Right atrium auricular region (tissue), 2 donors: ENCODE measurements around the gene NDST3. TPM values are rescaled to one million over a fixed set of nuclear protein-coding genes. Genes with fewer than 3 reads are reported as not detected.
"Not testable (repeated sequence)": the region's sequence is repeated elsewhere in the genome, so short reads cannot be mapped to it uniquely, and the experiment has no call there.

ENCODE experiments used
- DNase-seq: peaks from one replicate; pipeline ENCODE4 v3.0.0-alpha.2; 2019; ENCODE audit warnings: low spot score
- H3K27ac ChIP-seq, 2 donors: fragments of 200-600 bp; sonication (generic); 1 replicate in 1 of 2; 2 replicates in 1 of 2; pipeline ENCODE4 v1.5.1; 2016 to 2019
- H3K27me3 ChIP-seq, 2 donors: fragments of 200-600 bp; sonication (generic); one replicate each; pipeline versions ENCODE4 v1.5.1 to v1.6.0; 2017 to 2019
- H3K36me3 ChIP-seq: fragments of 200-600 bp; sonication (generic); one replicate; pipeline ENCODE4 v1.5.1; 2016
- H3K4me1 ChIP-seq, 2 donors: fragments of 200-600 bp; sonication (generic); one replicate each; pipeline versions ENCODE4 v1.5.1 to v1.6.0; 2017 to 2019
- H3K4me3 ChIP-seq, 2 donors: fragments of 200-600 bp; sonication (generic); 1 replicate in 1 of 2; 2 replicates in 1 of 2; pipeline ENCODE4 v1.5.1; 2017 to 2019; ENCODE audit warnings: mild to moderate bottlenecking in 1 of 2, moderate library complexity in 1 of 2
- H3K9me3 ChIP-seq, 2 donors: fragments of 200-600 bp; sonication (generic); one replicate each; pipeline ENCODE4 v1.5.1; 2019
- total RNA-seq, 2 donors: library from RNA; depleted of rRNA; stranded (reverse); fragments of >200 nt; gene quantifications; one replicate each; pipeline ENCODE4 v1.1.0, GENCODE V29; 2016
- TF ChIP-seq, protein P1 (sequence below), 2 donors: fragments of 200-600 bp; sonication (generic); IDR thresholded peaks; one replicate each; pipeline ENCODE4 v1.5.1; 2019; ENCODE audit warnings: antibody characterized with exemption in 2 of 2

The NDST3 gene
- total RNA-seq, 2 donors from 2014 or later = 0.15 TPM; not detected in 1

GRCh38 chr4:118265312-118266144, 231.2 kb downstream of the NDST3 start:
- DNase-seq = no peak

DNA sequence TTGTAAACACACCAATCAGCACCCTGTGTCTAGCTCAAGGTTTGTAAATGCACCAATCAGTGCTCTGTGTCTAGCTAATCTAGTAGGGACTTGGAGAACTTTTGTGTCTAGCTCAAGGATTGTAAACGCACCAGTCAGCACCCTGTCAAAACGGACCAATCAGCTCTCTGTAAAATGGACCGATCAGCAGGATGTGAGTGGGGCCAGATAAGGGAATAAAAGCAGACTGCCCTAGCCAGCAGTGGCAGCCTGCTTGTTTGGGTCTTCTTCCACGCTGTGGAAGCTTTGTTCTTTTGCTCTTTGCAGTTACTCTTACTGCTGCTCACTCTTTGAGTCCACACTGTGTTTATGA, 231.8 kb downstream of the NDST3 start:
- H3K36me3 ChIP-seq, DNase-seq, H3K4me1 ChIP-seq, H3K27ac ChIP-seq, H3K4me3 ChIP-seq, H3K9me3 ChIP-seq, H3K27me3 ChIP-seq: not testable (repeated sequence)

More at GRCh38 chr4:118265312-118266144, 231.2 kb downstream of the NDST3 start:
- TF ChIP-seq, protein P1, sequence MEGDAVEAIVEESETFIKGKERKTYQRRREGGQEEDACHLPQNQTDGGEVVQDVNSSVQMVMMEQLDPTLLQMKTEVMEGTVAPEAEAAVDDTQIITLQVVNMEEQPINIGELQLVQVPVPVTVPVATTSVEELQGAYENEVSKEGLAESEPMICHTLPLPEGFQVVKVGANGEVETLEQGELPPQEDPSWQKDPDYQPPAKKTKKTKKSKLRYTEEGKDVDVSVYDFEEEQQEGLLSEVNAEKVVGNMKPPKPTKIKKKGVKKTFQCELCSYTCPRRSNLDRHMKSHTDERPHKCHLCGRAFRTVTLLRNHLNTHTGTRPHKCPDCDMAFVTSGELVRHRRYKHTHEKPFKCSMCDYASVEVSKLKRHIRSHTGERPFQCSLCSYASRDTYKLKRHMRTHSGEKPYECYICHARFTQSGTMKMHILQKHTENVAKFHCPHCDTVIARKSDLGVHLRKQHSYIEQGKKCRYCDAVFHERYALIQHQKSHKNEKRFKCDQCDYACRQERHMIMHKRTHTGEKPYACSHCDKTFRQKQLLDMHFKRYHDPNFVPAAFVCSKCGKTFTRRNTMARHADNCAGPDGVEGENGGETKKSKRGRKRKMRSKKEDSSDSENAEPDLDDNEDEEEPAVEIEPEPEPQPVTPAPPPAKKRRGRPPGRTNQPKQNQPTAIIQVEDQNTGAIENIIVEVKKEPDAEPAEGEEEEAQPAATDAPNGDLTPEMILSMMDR (IDR thresholded peaks at IDR 0.05) = no peak
- Histone ChIP-seq H3K27ac (no peak overlapping the region), H3K4me3 (peak overlapping the region; percentile 37 to 58), H3K4me1 (peaks cover 0 to 3% of the 10 kb centered on the region in 2 donors), H3K36me3 (no peaks in the 10 kb centered on the region), H3K27me3 (no peaks in the 10 kb centered on the region), H3K9me3 (no peaks in the 10 kb centered on the region)

DNA sequence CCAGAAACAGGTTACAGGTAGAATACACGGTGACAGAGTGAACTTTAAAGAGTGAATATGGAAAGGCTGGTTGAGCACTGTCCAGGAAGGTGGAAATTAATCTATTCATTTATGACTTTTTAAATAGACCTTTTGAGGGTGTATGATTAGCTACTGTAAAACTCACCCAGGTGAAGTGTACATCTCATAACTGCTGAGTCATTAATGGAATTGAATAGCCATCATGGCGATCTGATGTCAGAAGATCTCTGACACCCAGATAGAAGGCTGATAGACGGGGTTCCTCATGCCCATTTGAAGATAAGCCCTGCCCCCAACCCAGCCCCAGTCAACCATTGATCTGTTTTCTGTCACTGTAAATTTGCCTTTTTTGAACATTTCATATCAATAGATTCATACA, 234.5 kb downstream of the NDST3 start:
- Histone ChIP-seq H3K27ac (no peak overlapping the region), H3K4me3 (no peak overlapping the region), H3K36me3 (no peaks in the 10 kb centered on the region), H3K27me3 (no peaks in the 10 kb centered on the region), H3K4me1 (peaks cover 0 to 3% of the 10 kb centered on the region in 2 donors), H3K9me3 (no peaks in the 10 kb centered on the region)
- no peak for DNase-seq
- TF ChIP-seq, protein P1 (IDR thresholded peaks at IDR 0.05) = no peak

GRCh38 chr4:118270492-118270891, 236.2 kb downstream of the NDST3 start:
- Histone ChIP-seq H3K9me3 (no peaks in the 10 kb centered on the region), H3K27ac (no peak overlapping the region), H3K27me3 (no peaks in the 10 kb centered on the region), H3K4me3 (no peak overlapping the region), H3K4me1 (no peaks in the 10 kb centered on the region), H3K36me3 (no peaks in the 10 kb centered on the region)
- TF ChIP-seq, protein P1 (IDR thresholded peaks at IDR 0.05) = peak in 1 of 2 donors; percentile 70
- DNase-seq = no peak

- no peak overlapping the region for H3K27ac ChIP-seq
- TF ChIP-seq, protein P1 (IDR thresholded peaks at IDR 0.05) = no peak
- no peaks in the 10 kb centered on the region for H3K36me3 ChIP-seq
- no peaks in the 10 kb centered on the region for H3K4me1 ChIP-seq
- no peaks in the 10 kb centered on the region for H3K9me3 ChIP-seq
- DNase-seq = no peak
- no peaks in the 10 kb centered on the region for H3K27me3 ChIP-seq
- H3K4me3 ChIP-seq = no peak overlapping the region
These were observed 237.5 kb downstream of the NDST3 start for GRCh38 chr4:118271788-118272187.

DNA sequence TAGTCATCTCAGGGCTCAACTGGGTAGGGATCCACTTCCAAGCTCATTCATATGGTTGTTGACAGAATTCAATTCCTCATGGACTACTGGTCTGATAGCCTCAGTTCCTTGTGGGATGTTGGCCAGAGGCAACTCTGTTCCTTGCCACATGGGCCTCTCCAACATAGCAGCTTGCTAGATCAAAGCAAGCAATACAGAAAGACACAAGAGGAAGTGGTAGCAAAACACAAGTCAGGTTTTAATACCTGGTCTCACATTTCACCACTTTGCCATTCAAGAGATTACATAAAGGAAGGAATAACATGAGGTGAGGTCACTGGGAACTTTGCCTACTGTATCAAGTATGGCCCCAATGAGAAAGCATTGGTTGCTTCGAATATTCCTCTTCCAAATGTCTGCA, 239.4 kb downstream of the NDST3 start:
- DNase-seq = no peak
- Histone ChIP-seq H3K27ac (no peak overlapping the region), H3K4me1 (no peaks in the 10 kb centered on the region), H3K9me3 (no peaks in the 10 kb centered on the region), H3K27me3 (no peaks in the 10 kb centered on the region), H3K4me3 (no peak overlapping the region), H3K36me3 (no peaks in the 10 kb centered on the region)
- TF ChIP-seq, protein P1 (IDR thresholded peaks at IDR 0.05) = no peak
